Neural cell (in vitro differentiated cells): ENCODE measurements around the gene PBX4. TPM values are rescaled to one million over a fixed set of nuclear protein-coding genes. Genes with fewer than 3 reads are reported as not detected.

Experiments
- H2AFZ ChIP-seq: fragments of 200-600, 300-800 bp; sonication (generic), shearing (Covaris generic); 2 replicates; pipeline ENCODE4 v1.6.0; 2014; ENCODE audit warnings: low read depth, mild to moderate bottlenecking, antibody characterized with exemption, low read length, moderate library complexity
- H3F3A ChIP-seq: fragments of 200-600 bp; shearing (Covaris generic); 2 replicates; pipeline ENCODE4 v1.6.1; 2016; ENCODE audit warnings: mild to moderate bottlenecking, moderate library complexity, mixed read lengths, antibody characterized with exemption, low read length; ENCODE audit not compliant: insufficient read depth, poor library complexity, severe bottlenecking
- H3K27ac ChIP-seq: fragments of 200-600, 300-800 bp; sonication (generic), shearing (Covaris generic); 2 replicates; pipeline ENCODE4 v1.5.1; 2014; ENCODE audit warnings: mild to moderate bottlenecking, low read length, moderate library complexity
- H3K27me3 ChIP-seq: fragments of 300-800, 200-600 bp; sonication (generic), shearing (Covaris generic); 2 replicates; pipeline ENCODE4 v1.6.0; 2014; ENCODE audit warnings: mild to moderate bottlenecking, low read depth, low read length, moderate library complexity; ENCODE audit not compliant: insufficient read depth
- H3K36me3 ChIP-seq: fragments of 300-800, 200-600 bp; sonication (generic), shearing (Covaris generic); 2 replicates; pipeline ENCODE4 v1.5.1; 2014; ENCODE audit warnings: mild to moderate bottlenecking, antibody characterized with exemption, low read length, moderate library complexity; ENCODE audit not compliant: insufficient read depth
- H3K4me2 ChIP-seq: fragments of 300-800, 200-600 bp; sonication (generic), shearing (Covaris generic); 2 replicates; pipeline ENCODE4 v1.6.0; 2014; ENCODE audit warnings: mild to moderate bottlenecking, low read length
- H3K4me3 ChIP-seq: fragments of 300-800, 200-600 bp; sonication (generic), shearing (Covaris generic); 2 replicates; pipeline ENCODE4 v1.5.1; 2014; ENCODE audit warnings: mild to moderate bottlenecking, low read length, moderate library complexity
- H3K79me2 ChIP-seq: fragments of 200-600 bp; shearing (Covaris generic); replicated peaks from 2 replicates; pipeline ENCODE4 v1.6.0; 2014; ENCODE audit warnings: mild to moderate bottlenecking, low read length, moderate library complexity; ENCODE audit not compliant: insufficient read depth
- H3K9ac ChIP-seq: fragments of 300-800, 200-600 bp; sonication (generic), shearing (Covaris generic); 2 replicates; pipeline ENCODE4 v1.6.1; 2016; ENCODE audit warnings: mild to moderate bottlenecking, low read length, mixed read lengths
- H3K9me2 ChIP-seq: fragments of 200-600 bp; shearing (Covaris generic); 2 replicates; pipeline ENCODE4 v1.6.1; 2016; ENCODE audit warnings: mild to moderate bottlenecking, low read length, mixed read lengths; ENCODE audit not compliant: insufficient read depth
- H3K9me3 ChIP-seq: fragments of 200-600, 300-800 bp; sonication (generic), shearing (Covaris generic); 2 replicates; pipeline ENCODE4 v1.6.1; 2016; ENCODE audit warnings: mild to moderate bottlenecking, mixed run types, low read length, moderate library complexity, mixed read lengths
- H4K20me1 ChIP-seq: fragments of 200-600 bp; shearing (Covaris generic); 2 replicates; pipeline ENCODE4 v1.6.1; 2016; ENCODE audit warnings: mild to moderate bottlenecking, mixed run types; ENCODE audit not compliant: insufficient read depth
- EP300 ChIP-seq: fragments of 450-650 bp; conservative IDR thresholded peaks from 2 replicates; pipeline ENCODE4 v1.6.1; 2014; ENCODE audit warnings: antibody characterized with exemption, mild to moderate bottlenecking, moderate library complexity; ENCODE audit not compliant: poor library complexity, severe bottlenecking
- EZH2 ChIP-seq: fragments of 200-600, 300-800 bp; shearing (Covaris generic), sonication (generic); IDR thresholded peaks from 2 replicates; pipeline ENCODE4 v1.6.1; 2014; ENCODE audit warnings: antibody characterized with exemption, low read length, borderline replicate concordance, mild to moderate bottlenecking; ENCODE audit not compliant: insufficient read depth, poor library complexity, severe bottlenecking
- MXI1 ChIP-seq: fragments of 450-650 bp; conservative IDR thresholded peaks from 2 replicates; pipeline ENCODE4 v1.6.1; 2014; ENCODE audit warnings: antibody characterized with exemption, mild to moderate bottlenecking; ENCODE audit not compliant: poor library complexity, severe bottlenecking
- POLR2AphosphoS5 ChIP-seq: IDR thresholded peaks from 2 replicates; pipeline ENCODE4 v1.6.1; 2012
- RAD21 ChIP-seq: fragments of 450-650 bp; conservative IDR thresholded peaks from 2 replicates; pipeline ENCODE4 v1.6.1; 2014; ENCODE audit warnings: antibody characterized with exemption, mild to moderate bottlenecking, moderate library complexity
- SMC3 ChIP-seq: fragments of 450-650 bp; conservative IDR thresholded peaks from 2 replicates; pipeline ENCODE4 v1.6.1; 2014; ENCODE audit warnings: antibody characterized with exemption, mild to moderate bottlenecking, moderate library complexity; ENCODE audit not compliant: poor library complexity
- TAF1 ChIP-seq: IDR thresholded peaks from 2 replicates; pipeline ENCODE4 v1.6.1; 2012; ENCODE audit warnings: low read depth
- polyA plus RNA-seq: library from polyadenylated mRNA; depleted of rRNA; stranded (reverse); fragments of >200 nt; gene quantifications from 2 replicates; pipeline ENCODE4 v1.2.3, GENCODE V29; 2014
- TF ChIP-seq, protein P1 (sequence below): IDR thresholded peaks from 2 replicates; pipeline ENCODE4 v1.6.1; 2012; ENCODE audit warnings: borderline replicate concordance
- TF ChIP-seq, protein P2 (sequence below): fragments of 450-650 bp; IDR thresholded peaks from 2 replicates; pipeline ENCODE4 v1.5.1; 2014; ENCODE audit warnings: antibody characterized with exemption, mild to moderate bottlenecking, moderate library complexity; ENCODE audit not compliant: poor library complexity, severe bottlenecking

Gene PBX4
- polyA plus RNA-seq, 1 donor from 2014 or later, result 7.5 TPM

DNA sequence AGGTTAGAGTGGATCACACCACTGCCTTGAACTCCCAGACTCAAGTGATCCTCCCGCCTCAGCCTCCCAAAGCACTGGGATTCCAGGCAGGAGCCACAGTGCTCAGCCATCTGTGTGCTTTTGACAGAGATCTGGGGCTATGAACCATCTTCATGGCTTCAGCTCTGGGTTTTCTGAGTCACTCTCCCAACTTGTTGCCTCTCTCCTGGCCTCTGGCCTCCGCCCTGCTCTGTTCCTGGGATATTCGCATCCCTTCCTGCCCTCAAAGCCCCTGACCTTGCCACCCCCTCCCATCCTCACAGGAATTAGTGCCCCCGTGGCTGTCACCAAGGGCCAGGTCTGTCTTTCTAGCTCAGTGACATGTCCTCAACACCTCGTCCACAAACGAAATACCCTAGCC, 30.7 kb upstream of the PBX4 start:
- Histone ChIP-seq H3K4me2 (no peak overlapping the region), H3K27ac (no peak overlapping the region), H2AFZ (no peak overlapping the region), H3K9me2 (no peaks in the 10 kb centered on the region), H3K9ac (no peak overlapping the region), H3K79me2 (no peaks in the 10 kb centered on the region), H3K9me3 (no peaks in the 10 kb centered on the region), H4K20me1 (no peaks in the 10 kb centered on the region), H3K4me3 (no peak overlapping the region), H3K36me3 (no peaks in the 10 kb centered on the region), H3K27me3 (no peaks in the 10 kb centered on the region), H3F3A (no peaks in the 10 kb centered on the region)
- TF ChIP-seq POLR2AphosphoS5 (no peak), RAD21 (no peak), TAF1 (no peak), EP300 (no peak)
- TF ChIP-seq, protein P1, sequence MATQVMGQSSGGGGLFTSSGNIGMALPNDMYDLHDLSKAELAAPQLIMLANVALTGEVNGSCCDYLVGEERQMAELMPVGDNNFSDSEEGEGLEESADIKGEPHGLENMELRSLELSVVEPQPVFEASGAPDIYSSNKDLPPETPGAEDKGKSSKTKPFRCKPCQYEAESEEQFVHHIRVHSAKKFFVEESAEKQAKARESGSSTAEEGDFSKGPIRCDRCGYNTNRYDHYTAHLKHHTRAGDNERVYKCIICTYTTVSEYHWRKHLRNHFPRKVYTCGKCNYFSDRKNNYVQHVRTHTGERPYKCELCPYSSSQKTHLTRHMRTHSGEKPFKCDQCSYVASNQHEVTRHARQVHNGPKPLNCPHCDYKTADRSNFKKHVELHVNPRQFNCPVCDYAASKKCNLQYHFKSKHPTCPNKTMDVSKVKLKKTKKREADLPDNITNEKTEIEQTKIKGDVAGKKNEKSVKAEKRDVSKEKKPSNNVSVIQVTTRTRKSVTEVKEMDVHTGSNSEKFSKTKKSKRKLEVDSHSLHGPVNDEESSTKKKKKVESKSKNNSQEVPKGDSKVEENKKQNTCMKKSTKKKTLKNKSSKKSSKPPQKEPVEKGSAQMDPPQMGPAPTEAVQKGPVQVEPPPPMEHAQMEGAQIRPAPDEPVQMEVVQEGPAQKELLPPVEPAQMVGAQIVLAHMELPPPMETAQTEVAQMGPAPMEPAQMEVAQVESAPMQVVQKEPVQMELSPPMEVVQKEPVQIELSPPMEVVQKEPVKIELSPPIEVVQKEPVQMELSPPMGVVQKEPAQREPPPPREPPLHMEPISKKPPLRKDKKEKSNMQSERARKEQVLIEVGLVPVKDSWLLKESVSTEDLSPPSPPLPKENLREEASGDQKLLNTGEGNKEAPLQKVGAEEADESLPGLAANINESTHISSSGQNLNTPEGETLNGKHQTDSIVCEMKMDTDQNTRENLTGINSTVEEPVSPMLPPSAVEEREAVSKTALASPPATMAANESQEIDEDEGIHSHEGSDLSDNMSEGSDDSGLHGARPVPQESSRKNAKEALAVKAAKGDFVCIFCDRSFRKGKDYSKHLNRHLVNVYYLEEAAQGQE, result no peak

DNA sequence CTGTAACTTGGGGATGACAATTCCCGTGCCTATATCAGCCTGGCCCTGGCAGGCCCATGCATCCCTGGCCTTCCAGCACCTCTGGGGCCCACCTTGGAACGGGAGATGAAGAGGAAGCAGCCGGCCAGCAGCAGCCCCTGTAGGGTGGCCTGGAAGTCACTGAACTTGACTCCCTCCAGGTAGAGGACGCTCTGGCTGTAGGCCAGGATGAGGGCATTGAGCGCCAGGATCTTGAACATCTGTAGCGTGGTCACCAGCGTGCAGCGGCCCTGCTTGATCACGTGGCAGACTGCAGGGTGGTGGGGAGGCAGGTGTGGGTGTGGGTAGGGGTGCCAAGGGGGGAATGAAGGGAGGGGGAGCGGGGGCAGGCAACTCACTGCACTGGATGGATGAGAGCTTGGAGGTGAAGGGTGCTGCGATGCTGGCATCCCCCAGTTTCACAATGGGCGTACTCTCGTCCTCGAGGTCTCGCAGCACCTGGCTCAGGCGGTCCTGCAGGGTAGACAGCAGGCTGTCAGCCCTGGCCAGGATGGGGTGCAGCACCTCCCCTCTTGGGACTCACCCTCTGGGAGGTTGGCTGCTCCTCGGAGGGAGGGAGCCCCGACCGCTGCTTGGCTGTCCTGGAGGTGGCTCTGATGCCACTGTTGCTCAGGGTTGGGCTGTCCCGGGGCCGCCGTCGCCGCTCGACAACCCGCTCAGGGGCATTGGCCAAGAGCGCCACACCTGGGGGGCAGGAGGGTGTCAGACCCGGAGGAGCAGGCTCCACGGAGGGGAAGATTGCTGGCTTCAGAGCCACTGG, 28.7 kb upstream of the PBX4 start:
- peaks cover 2% of the 10 kb centered on the region for H3K79me2 ChIP-seq
- H3K27ac ChIP-seq, result no peak overlapping the region
- H3K9ac ChIP-seq, result no peak overlapping the region
- no peaks in the 10 kb centered on the region for H3K27me3 ChIP-seq
- H3F3A ChIP-seq, result no peaks in the 10 kb centered on the region
- no peak overlapping the region for H3K4me3 ChIP-seq
- TF ChIP-seq EZH2 (no peak), MXI1 (no peak), RAD21 (no peak), SMC3 (no peak), TAF1 (no peak), POLR2AphosphoS5 (no peak)
- TF ChIP-seq, protein P2, sequence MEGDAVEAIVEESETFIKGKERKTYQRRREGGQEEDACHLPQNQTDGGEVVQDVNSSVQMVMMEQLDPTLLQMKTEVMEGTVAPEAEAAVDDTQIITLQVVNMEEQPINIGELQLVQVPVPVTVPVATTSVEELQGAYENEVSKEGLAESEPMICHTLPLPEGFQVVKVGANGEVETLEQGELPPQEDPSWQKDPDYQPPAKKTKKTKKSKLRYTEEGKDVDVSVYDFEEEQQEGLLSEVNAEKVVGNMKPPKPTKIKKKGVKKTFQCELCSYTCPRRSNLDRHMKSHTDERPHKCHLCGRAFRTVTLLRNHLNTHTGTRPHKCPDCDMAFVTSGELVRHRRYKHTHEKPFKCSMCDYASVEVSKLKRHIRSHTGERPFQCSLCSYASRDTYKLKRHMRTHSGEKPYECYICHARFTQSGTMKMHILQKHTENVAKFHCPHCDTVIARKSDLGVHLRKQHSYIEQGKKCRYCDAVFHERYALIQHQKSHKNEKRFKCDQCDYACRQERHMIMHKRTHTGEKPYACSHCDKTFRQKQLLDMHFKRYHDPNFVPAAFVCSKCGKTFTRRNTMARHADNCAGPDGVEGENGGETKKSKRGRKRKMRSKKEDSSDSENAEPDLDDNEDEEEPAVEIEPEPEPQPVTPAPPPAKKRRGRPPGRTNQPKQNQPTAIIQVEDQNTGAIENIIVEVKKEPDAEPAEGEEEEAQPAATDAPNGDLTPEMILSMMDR, result no peak
- H3K9me2 ChIP-seq, result no peaks in the 10 kb centered on the region
- no peaks in the 10 kb centered on the region for H3K9me3 ChIP-seq
- no peak overlapping the region for H3K4me2 ChIP-seq
- H4K20me1 ChIP-seq, result no peaks in the 10 kb centered on the region
- no peaks in the 10 kb centered on the region for H3K36me3 ChIP-seq
- H2AFZ ChIP-seq, result no peak overlapping the region
